Erythroblast (primary cell): ENCODE results near the gene WDR1.

ENCODE experiments used
- GATA1 ChIP-seq: IDR thresholded peaks from 2 replicates; pipeline ENCODE4 v1.6.1; 2011; ENCODE audit warnings: low read depth, mild to moderate bottlenecking, control low read depth, low read length, moderate library complexity
- POLR2A ChIP-seq: IDR thresholded peaks from 2 replicates; pipeline ENCODE4 v1.6.1; 2011; ENCODE audit warnings: mild to moderate bottlenecking, low read length

GRCh38 chr4:10055871-10056270, 60.7 kb downstream of the WDR1 start:
- TF ChIP-seq POLR2A: no peak
- no peak for TF ChIP-seq GATA1
